Natural killer cell (primary cell): Measurements from ENCODE around the gene ATM. TPM values are rescaled to one million over a fixed set of nuclear protein-coding genes. Genes with fewer than 3 reads are reported as not detected.

Experiments
- ATAC-seq, 3 donors: fragments of 150-1000 bp in 2 of 3; fragments of 200-7000 bp in 1 of 3; cut with Tn5 transposase; 1 replicate in 1 of 3; 2 replicates in 2 of 3; pipeline ENCODE4 v1.10.0; 2021; ENCODE audit warnings: mild to moderate bottlenecking in 2 of 3, moderate library complexity in 2 of 3
- DNase-seq, 2 donors: peaks; one replicate each; pipeline versions ENCODE4 v3.0.0 to v3.0.0-alpha.2; 2013 to 2021; ENCODE audit warnings: mixed read lengths in 1 of 2
- H3K27ac ChIP-seq: one replicate; pipeline ENCODE4 v1.5.1; 2013; ENCODE audit warnings: mild to moderate bottlenecking, low read length
- H3K27me3 ChIP-seq: one replicate; pipeline ENCODE4 v1.6.1; 2013; ENCODE audit warnings: low read length; ENCODE audit not compliant: control insufficient read depth, insufficient read depth
- H3K36me3 ChIP-seq: one replicate; pipeline ENCODE4 v1.6.1; 2013; ENCODE audit warnings: low read length; ENCODE audit not compliant: control insufficient read depth, insufficient read depth
- H3K4me1 ChIP-seq: one replicate; pipeline ENCODE4 v1.6.1; 2013; ENCODE audit warnings: low read length; ENCODE audit not compliant: control insufficient read depth, insufficient read depth
- H3K4me3 ChIP-seq: one replicate; pipeline ENCODE4 v1.5.1; 2013; ENCODE audit warnings: low read length
- H3K9me3 ChIP-seq: one replicate; pipeline ENCODE4 v1.6.1; 2013; ENCODE audit warnings: low read length; ENCODE audit not compliant: control insufficient read depth, insufficient read depth
- H3K27ac Mint-ChIP-seq, 2 donors: one replicate each; pipeline ENCODE4 v1.8.0; 2022; ENCODE audit warnings: mild to moderate bottlenecking in 2 of 2, mixed read lengths in 2 of 2, moderate library complexity in 1 of 2
- H3K27me3 Mint-ChIP-seq, 2 donors: one replicate each; pipeline ENCODE4 v1.8.0; 2022; ENCODE audit warnings: low read depth in 2 of 2, mixed read lengths in 2 of 2
- H3K36me3 Mint-ChIP-seq: one replicate; pipeline ENCODE4 v1.8.0; 2022; ENCODE audit warnings: mixed read lengths
- H3K4me1 Mint-ChIP-seq, 2 donors: one replicate each; pipeline ENCODE4 v1.8.0; 2022; ENCODE audit warnings: mixed read lengths in 2 of 2
- H3K4me3 Mint-ChIP-seq: one replicate; pipeline ENCODE4 v1.8.0; 2022; ENCODE audit warnings: mild to moderate bottlenecking, moderate library complexity, mixed read lengths
- H3K9me3 Mint-ChIP-seq, 2 donors: one replicate each; pipeline ENCODE4 v1.8.0; 2022; ENCODE audit warnings: mixed read lengths in 2 of 2
- WGBS: methylation state at CpG from one replicate; pipeline ENCODE4 v1.1.7; 2013; ENCODE audit warnings: missing lambda C conversion rate; ENCODE audit not compliant: insufficient coverage; 5-methylcytosine and 5-hydroxymethylcytosine counted together
- intact Hi-C: fragments of 100-400 bp; cut with micrococcal nuclease; formaldehyde crosslinking; loops from one replicate; pipeline ENCODE4 v1.14.2; 2022
- total RNA-seq, 4 donors: library from RNA; stranded (reverse); fragments of 120-200 nt in 1 of 4; gene quantifications; one replicate each; pipeline versions ENCODE4 v1.2.3 to v1.2.4, GENCODE V29; 2013 to 2022
- TF ChIP-seq, protein P1 (sequence below): fragments of 200-600 bp; IDR thresholded peaks from one replicate; pipeline ENCODE4 v1.8.0; 2022; ENCODE audit warnings: antibody characterized with exemption

The ATM gene
- total RNA-seq, 3 donors from 2014 or later (not counting 1 experiment from before 2014, with no cell fraction given), result 502 to 568 (median 539) TPM

DNA sequence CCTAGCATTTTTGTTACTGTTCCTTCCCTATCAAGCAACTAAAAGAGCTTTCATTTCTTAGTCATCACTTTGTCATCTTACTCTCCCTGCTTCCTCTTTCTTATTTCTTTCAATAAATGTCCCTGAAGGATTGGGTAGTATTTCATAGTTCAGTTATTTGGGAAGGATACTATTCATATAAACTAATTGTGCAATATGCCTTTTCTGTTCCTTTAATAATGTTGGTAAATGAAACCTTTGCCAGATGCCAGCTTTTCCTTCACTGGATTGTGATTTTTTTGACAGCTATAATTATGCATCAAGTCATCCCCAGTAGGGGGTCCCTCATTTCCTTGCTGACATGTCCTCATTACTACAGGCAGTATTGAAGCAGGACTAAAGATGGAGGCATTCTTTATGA is 101.7 kb downstream of the ATM start:
- Histone ChIP-seq H3K4me3 (no peak overlapping the region), H3K27ac (no peak overlapping the region), H3K4me1 (no peaks in the 10 kb centered on the region), H3K9me3 (no peaks in the 10 kb centered on the region), H3K36me3 (peaks cover 98% of the 10 kb centered on the region), H3K27me3 (no peaks in the 10 kb centered on the region)
- TF ChIP-seq, protein P1, sequence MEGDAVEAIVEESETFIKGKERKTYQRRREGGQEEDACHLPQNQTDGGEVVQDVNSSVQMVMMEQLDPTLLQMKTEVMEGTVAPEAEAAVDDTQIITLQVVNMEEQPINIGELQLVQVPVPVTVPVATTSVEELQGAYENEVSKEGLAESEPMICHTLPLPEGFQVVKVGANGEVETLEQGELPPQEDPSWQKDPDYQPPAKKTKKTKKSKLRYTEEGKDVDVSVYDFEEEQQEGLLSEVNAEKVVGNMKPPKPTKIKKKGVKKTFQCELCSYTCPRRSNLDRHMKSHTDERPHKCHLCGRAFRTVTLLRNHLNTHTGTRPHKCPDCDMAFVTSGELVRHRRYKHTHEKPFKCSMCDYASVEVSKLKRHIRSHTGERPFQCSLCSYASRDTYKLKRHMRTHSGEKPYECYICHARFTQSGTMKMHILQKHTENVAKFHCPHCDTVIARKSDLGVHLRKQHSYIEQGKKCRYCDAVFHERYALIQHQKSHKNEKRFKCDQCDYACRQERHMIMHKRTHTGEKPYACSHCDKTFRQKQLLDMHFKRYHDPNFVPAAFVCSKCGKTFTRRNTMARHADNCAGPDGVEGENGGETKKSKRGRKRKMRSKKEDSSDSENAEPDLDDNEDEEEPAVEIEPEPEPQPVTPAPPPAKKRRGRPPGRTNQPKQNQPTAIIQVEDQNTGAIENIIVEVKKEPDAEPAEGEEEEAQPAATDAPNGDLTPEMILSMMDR, result no peak
- DNase-seq (no peak), ATAC-seq (no peak)
- Mint-ChIP-seq H3K9me3 (no peaks in the 10 kb centered on the region), H3K36me3 (peaks cover 19% of the 10 kb centered on the region), H3K27ac (peak overlapping the region; percentile 33 to 41), H3K4me3 (no peak overlapping the region), H3K4me1 (peaks cover 0 to 1% of the 10 kb centered on the region in 2 donors), H3K27me3 (no peaks in the 10 kb centered on the region)
- intact Hi-C loops, result no loop called here

DNA sequence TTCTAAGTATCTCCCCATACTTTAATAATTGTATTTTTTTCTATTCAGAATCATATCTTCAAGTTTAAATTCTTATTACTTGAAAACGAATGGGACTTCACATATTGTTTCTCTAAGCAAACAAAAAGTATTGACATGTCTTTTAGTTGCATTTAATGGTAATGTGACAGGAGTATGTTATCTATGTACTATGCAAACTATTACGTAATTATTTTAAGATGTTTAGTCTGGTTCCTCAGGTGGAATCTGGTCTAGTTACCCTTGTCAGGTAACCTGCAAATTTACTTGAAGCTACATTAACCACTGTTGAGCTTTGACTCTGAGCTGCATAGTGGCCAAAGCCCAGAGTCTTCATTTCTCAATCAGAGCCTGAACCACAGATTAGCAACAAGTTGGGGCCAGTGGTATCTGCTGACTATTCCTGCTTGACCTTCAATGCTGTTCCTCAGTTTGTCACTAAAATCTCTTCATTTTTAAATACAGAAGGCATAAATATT is 110.6 kb downstream of the ATM start:
- WGBS, result 100% methylated on average over 2 of the region's 2 CpGs
- ATAC-seq, result no peak
- intact Hi-C loops, result loop anchor here (10.0 kb wide), 1 partner anchor 159 kb away; no protein-coding TSS in a partner anchor
- H3K27me3 ChIP-seq, result no peaks in the 10 kb centered on the region
- peaks cover 5 to 12% of the 10 kb centered on the region in 2 donors for H3K4me1 Mint-ChIP-seq
- H3K36me3 ChIP-seq, result peaks cover 97% of the 10 kb centered on the region
- H3K9me3 Mint-ChIP-seq, result no peaks in the 10 kb centered on the region
- H3K4me3 ChIP-seq, result no peak overlapping the region
- H3K27ac Mint-ChIP-seq, result peak overlapping the region; percentile 20 to 26
- H3K36me3 Mint-ChIP-seq, result peaks cover 71% of the 10 kb centered on the region
- TF ChIP-seq, protein P1, result no peak
- no peaks in the 10 kb centered on the region for H3K9me3 ChIP-seq
- no peaks in the 10 kb centered on the region for H3K27me3 Mint-ChIP-seq
- no peak overlapping the region for H3K4me3 Mint-ChIP-seq
- DNase-seq, result no peak
- no peak overlapping the region for H3K27ac ChIP-seq
- H3K4me1 ChIP-seq, result no peaks in the 10 kb centered on the region

DNA sequence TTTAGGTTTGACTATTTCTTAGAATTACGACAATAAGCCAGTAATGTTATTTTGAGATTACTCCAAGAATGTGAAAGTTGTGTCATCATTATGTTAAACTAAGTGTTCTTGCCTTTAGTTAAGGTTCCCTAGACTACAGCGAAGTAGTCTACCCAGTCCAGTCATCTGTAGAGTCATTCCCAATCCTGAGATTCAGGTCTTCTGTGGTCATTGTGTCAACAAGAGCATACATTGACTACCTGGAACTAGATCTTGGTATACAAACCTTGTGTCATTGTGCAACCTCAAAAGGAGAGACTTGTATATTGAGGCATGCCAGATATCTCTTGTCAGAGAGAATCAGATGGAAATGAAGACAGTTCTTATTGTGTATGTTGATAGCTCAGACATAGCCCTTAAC is 115.9 kb downstream of the ATM start:
- no peak overlapping the region for H3K4me3 ChIP-seq
- H3K36me3 ChIP-seq, result peaks cover 62% of the 10 kb centered on the region
- Mint-ChIP-seq H3K36me3 (peaks cover 38% of the 10 kb centered on the region), H3K4me3 (no peak overlapping the region), H3K27me3 (no peaks in the 10 kb centered on the region), H3K4me1 (peaks cover 0 to 11% of the 10 kb centered on the region in 2 donors), H3K27ac (peak overlapping the region; percentile 37 to 69), H3K9me3 (no peaks in the 10 kb centered on the region)
- DNase-seq (no peak), ATAC-seq (no peak)
- no peaks in the 10 kb centered on the region for H3K9me3 ChIP-seq
- intact Hi-C loops, result loop anchor here (10.0 kb wide), 1 partner anchor 164 kb away; no protein-coding TSS in a partner anchor
- no peak overlapping the region for H3K27ac ChIP-seq
- TF ChIP-seq, protein P1, result no peak
- WGBS, result 89% methylated on average over 2 of the region's 2 CpGs
- H3K4me1 ChIP-seq, result no peaks in the 10 kb centered on the region
- H3K27me3 ChIP-seq, result no peaks in the 10 kb centered on the region

DNA sequence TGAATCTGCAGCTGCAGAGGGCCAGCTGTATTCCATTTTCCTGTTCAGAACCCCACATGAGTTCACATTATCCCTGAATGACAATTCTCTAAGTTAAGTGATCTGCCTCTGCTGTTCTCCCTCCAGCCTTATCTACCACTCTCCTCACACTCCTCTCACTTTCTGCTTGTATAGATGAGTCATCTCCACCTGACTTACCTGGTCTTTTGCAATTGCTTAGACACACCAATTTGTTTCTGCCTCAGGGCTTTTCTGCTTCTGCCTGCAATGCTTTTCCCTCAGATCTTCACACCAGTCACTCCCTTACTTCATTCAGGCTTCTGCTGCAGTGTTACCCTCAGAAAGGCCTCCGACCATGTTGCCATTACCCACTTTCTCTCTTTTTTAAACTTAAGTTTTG is 118.1 kb downstream of the ATM start:
- Histone ChIP-seq H3K27me3 (no peaks in the 10 kb centered on the region), H3K9me3 (no peaks in the 10 kb centered on the region), H3K4me3 (no peak overlapping the region), H3K4me1 (no peaks in the 10 kb centered on the region), H3K36me3 (peaks cover 54% of the 10 kb centered on the region), H3K27ac (no peak overlapping the region)
- H3K4me3 Mint-ChIP-seq, result no peak overlapping the region
- H3K4me1 Mint-ChIP-seq, result peaks cover 0 to 23% of the 10 kb centered on the region in 2 donors
- H3K27me3 Mint-ChIP-seq, result no peaks in the 10 kb centered on the region
- no peak for ATAC-seq
- no CpG with 5 or more reads among the region's 1 CpG for WGBS
- peaks cover 16% of the 10 kb centered on the region for H3K36me3 Mint-ChIP-seq
- intact Hi-C loops, result no loop called here
- peak overlapping the region; percentile 2 to 4 for H3K27ac Mint-ChIP-seq
- no peak for DNase-seq
- TF ChIP-seq, protein P1, result no peak
- no peaks in the 10 kb centered on the region for H3K9me3 Mint-ChIP-seq
